Measurements from ENCODE around the gene PROSER3. TPM values are rescaled to one million over a fixed set of nuclear protein-coding genes. Genes with fewer than 3 reads are reported as not detected.
"Not testable (repeated sequence)": the region's sequence is repeated elsewhere in the genome, so short reads cannot be mapped to it uniquely, and the experiment has no call there.

The PROSER3 gene
- total and polyA plus RNA-seq, 2 experiments from 2014 or later = 21.8 to 28.0 TPM

GRCh38 chr19:35723671-35724070 is 34.3 kb upstream of the PROSER3 start (continued):
- TF ChIP-seq, protein P1, sequence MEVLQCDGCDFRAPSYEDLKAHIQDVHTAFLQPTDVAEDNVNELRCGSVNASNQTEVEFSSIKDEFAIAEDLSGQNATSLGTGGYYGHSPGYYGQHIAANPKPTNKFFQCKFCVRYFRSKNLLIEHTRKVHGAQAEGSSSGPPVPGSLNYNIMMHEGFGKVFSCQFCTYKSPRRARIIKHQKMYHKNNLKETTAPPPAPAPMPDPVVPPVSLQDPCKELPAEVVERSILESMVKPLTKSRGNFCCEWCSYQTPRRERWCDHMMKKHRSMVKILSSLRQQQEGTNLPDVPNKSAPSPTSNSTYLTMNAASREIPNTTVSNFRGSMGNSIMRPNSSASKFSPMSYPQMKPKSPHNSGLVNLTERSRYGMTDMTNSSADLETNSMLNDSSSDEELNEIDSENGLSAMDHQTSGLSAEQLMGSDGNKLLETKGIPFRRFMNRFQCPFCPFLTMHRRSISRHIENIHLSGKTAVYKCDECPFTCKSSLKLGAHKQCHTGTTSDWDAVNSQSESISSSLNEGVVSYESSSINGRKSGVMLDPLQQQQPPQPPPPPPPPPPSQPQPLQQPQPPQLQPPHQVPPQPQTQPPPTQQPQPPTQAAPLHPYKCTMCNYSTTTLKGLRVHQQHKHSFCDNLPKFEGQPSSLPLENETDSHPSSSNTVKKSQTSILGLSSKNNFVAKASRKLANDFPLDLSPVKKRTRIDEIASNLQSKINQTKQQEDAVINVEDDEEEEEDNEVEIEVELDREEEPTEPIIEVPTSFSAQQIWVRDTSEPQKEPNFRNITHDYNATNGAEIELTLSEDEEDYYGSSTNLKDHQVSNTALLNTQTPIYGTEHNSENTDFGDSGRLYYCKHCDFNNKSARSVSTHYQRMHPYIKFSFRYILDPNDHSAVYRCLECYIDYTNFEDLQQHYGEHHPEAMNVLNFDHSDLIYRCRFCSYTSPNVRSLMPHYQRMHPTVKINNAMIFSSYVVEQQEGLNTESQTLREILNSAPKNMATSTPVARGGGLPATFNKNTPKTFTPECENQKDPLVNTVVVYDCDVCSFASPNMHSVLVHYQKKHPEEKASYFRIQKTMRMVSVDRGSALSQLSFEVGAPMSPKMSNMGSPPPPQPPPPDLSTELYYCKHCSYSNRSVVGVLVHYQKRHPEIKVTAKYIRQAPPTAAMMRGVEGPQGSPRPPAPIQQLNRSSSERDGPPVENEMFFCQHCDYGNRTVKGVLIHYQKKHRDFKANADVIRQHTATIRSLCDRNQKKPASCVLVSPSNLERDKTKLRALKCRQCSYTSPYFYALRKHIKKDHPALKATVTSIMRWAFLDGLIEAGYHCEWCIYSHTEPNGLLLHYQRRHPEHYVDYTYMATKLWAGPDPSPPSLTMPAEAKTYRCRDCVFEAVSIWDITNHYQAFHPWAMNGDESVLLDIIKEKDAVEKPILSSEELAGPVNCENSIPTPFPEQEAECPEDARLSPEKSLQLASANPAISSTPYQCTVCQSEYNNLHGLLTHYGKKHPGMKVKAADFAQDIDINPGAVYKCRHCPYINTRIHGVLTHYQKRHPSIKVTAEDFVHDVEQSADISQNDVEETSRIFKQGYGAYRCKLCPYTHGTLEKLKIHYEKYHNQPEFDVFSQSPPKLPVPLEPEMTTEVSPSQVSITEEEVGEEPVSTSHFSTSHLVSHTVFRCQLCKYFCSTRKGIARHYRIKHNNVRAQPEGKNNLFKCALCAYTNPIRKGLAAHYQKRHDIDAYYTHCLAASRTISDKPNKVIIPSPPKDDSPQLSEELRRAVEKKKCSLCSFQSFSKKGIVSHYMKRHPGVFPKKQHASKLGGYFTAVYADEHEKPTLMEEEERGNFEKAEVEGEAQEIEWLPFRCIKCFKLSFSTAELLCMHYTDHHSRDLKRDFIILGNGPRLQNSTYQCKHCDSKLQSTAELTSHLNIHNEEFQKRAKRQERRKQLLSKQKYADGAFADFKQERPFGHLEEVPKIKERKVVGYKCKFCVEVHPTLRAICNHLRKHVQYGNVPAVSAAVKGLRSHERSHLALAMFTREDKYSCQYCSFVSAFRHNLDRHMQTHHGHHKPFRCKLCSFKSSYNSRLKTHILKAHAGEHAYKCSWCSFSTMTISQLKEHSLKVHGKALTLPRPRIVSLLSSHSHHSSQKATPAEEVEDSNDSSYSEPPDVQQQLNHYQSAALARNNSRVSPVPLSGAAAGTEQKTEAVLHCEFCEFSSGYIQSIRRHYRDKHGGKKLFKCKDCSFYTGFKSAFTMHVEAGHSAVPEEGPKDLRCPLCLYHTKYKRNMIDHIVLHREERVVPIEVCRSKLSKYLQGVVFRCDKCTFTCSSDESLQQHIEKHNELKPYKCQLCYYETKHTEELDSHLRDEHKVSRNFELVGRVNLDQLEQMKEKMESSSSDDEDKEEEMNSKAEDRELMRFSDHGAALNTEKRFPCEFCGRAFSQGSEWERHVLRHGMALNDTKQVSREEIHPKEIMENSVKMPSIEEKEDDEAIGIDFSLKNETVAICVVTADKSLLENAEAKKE (CRISPR knock-in tag; IDR thresholded peaks at IDR 0.05) = no peak
- TF ChIP-seq JUNB (IDR thresholded peaks at IDR 0.05; ENCODE audit: unreplicated experiment) (no peak), STAT1 (IDR thresholded peaks at IDR 0.05; ENCODE audit: unreplicated experiment) (no peak), NANOG (IDR thresholded peaks at IDR 0.05; ENCODE audit: borderline replicate concordance) (no peak)

DNA sequence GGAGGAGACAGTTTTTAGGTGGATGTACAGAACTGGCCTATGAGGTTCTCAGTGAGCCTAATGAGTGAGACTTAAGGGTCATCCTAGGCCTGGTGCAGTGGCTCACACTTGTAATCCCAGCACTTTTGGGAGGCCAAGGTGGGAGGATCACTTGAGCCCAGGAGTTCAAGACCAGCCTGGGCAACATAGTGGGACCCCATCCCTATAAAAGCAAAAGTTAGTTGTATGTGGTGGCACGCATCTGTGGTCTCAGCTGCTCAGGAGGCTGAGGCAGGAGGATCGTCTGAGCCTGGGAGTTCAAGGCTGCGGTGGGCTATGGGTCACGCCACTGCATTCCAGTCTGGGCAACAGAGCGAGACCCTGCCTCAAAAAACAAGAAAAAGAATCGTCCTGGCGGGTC is 33.8 kb upstream of the PROSER3 start:
- H3K27ac ChIP-seq (ENCODE audit: low read depth); H3K4me3 ChIP-seq; H3K27me3 ChIP-seq (ENCODE audit: insufficient read depth); DNase-seq (ENCODE audit: low spot score); H4K20me1 ChIP-seq (replicated peaks; ENCODE audit: insufficient read depth); H3K4me1 ChIP-seq (ENCODE audit: insufficient read depth); H3K4me2 ChIP-seq; ATAC-seq; H3F3A ChIP-seq (replicated peaks; ENCODE audit: low read depth); H3K9me3 Mint-ChIP-seq; H3K4me3 Mint-ChIP-seq; H3K4me1 Mint-ChIP-seq; H2AFZ ChIP-seq; H3K9me2 ChIP-seq (ENCODE audit: insufficient read depth); H3K27ac Mint-ChIP-seq: not testable (repeated sequence)
- Histone ChIP-seq H3K79me2 (replicated peaks; ENCODE audit: insufficient read depth) (peaks cover 11% of the 10 kb centered on the region), H3K36me3 (ENCODE audit: insufficient read depth) (peaks cover 24% of the 10 kb centered on the region; the same call in 1 of the 2 replicates)
- Mint-ChIP-seq H3K27me3 (ENCODE audit: insufficient read depth, low read depth, poor library complexity) (peaks cover 21% of the 10 kb centered on the region), H3K36me3 (ENCODE audit: low read depth) (peaks cover 79% of the 10 kb centered on the region)

GRCh38 chr19:35724560-35724959 is 33.4 kb upstream of the PROSER3 start:
- Histone ChIP-seq H3K27me3 (ENCODE audit: insufficient read depth) (no peaks in the 10 kb centered on the region), H3K36me3 (ENCODE audit: insufficient read depth) (peaks cover 29% of the 10 kb centered on the region; the same call in 1 of the 2 replicates), H3K4me2 (no peak overlapping the region), H3F3A (replicated peaks; ENCODE audit: low read depth) (no peaks in the 10 kb centered on the region), H3K79me2 (replicated peaks; ENCODE audit: insufficient read depth) (peaks cover 7% of the 10 kb centered on the region), H4K20me1 (replicated peaks; ENCODE audit: insufficient read depth) (peaks cover 5% of the 10 kb centered on the region), H3K27ac (ENCODE audit: low read depth) (no peak overlapping the region), H3K9me2 (ENCODE audit: insufficient read depth) (no peaks in the 10 kb centered on the region), H3K4me3 (no peak overlapping the region), H2AFZ (no peak overlapping the region), H3K4me1 (ENCODE audit: insufficient read depth) (0 out of 2 replicates have a peak, but pooled peaks cover under 1% of the 10 kb centered on the region)
- Mint-ChIP-seq H3K27ac (no peak overlapping the region), H3K36me3 (ENCODE audit: low read depth) (peaks cover 83% of the 10 kb centered on the region), H3K9me3 (no peaks in the 10 kb centered on the region; the same call in 2 of the 3 replicates), H3K4me3 (no peak overlapping the region), H3K27me3 (ENCODE audit: insufficient read depth, low read depth, poor library complexity) (peaks cover 19% of the 10 kb centered on the region), H3K4me1 (peaks cover 4% of the 10 kb centered on the region)
- no peak for ATAC-seq
- no peak for DNase-seq (ENCODE audit: low spot score)
- no peak for TF ChIP-seq CTCF (conservative IDR thresholded peaks at IDR 0.05; ENCODE audit: low read depth in 2 of 2)
- no peak for TF ChIP-seq STAT1 (IDR thresholded peaks at IDR 0.05; ENCODE audit: unreplicated experiment)

Measured in GM23338 (cell line).